RWPE2 (cell line): ENCODE data around the gene TMEM154.

Experiments
- ATAC-seq: fragments of 200-7000 bp; cut with Tn5 transposase; 3 replicates; pipeline ENCODE4 v1.9.1; 2021; ENCODE audit warnings: low read depth
- DNase-seq: peaks from one replicate; pipeline ENCODE4 v3.0.0-alpha.2; 2020; ENCODE audit warnings: low spot score
- H3K27ac ChIP-seq: fragments of 450-650 bp; 2 replicates; pipeline ENCODE4 v1.5.1; 2017; ENCODE audit warnings: mild to moderate bottlenecking; ENCODE audit not compliant: poor library complexity, severe bottlenecking
- H3K27me3 ChIP-seq: fragments of 250-450 bp; sonication (Bioruptor Pico); 2 replicates; pipeline ENCODE4 v1.5.1; 2021; ENCODE audit warnings: mild to moderate bottlenecking, moderate library complexity; ENCODE audit not compliant: insufficient read depth, poor library complexity, severe bottlenecking
- H3K36me3 ChIP-seq: fragments of 250-450 bp; sonication (Bioruptor Pico); 2 replicates; pipeline ENCODE4 v1.5.1; 2020; ENCODE audit warnings: low read depth, mild to moderate bottlenecking, moderate library complexity
- H3K4me1 ChIP-seq: fragments of 250-450 bp; sonication (Bioruptor Pico); 2 replicates; pipeline ENCODE4 v1.5.1; 2021; ENCODE audit warnings: mild to moderate bottlenecking, moderate library complexity; ENCODE audit not compliant: insufficient read depth, poor library complexity, severe bottlenecking
- H3K4me3 ChIP-seq: fragments of 250-450 bp; sonication (Bioruptor Pico); 2 replicates; pipeline ENCODE4 v1.5.1; 2021; ENCODE audit warnings: mild to moderate bottlenecking, moderate library complexity; ENCODE audit not compliant: severe bottlenecking
- H3K9me3 ChIP-seq: fragments of 250-450 bp; sonication (Bioruptor Pico); 2 replicates; pipeline ENCODE4 v1.5.1; 2021; ENCODE audit warnings: mild to moderate bottlenecking, moderate library complexity; ENCODE audit not compliant: severe bottlenecking
- CTCF ChIP-seq: fragments of 450-650 bp; IDR thresholded peaks from one replicate; pipeline ENCODE4 v1.5.1; 2017; ENCODE audit warnings: mild to moderate bottlenecking, moderate library complexity; ENCODE audit not compliant: poor library complexity, severe bottlenecking

The TMEM154 gene

GRCh38 chr4:152699313-152699712, 19.5 kb upstream of the TMEM154 start:
- no peak for DNase-seq
- Histone ChIP-seq H3K4me3 (no peak overlapping the region), H3K4me1 (peaks cover 17% of the 10 kb centered on the region), H3K27ac (no peak overlapping the region), H3K9me3 (no peaks in the 10 kb centered on the region), H3K36me3 (no peaks in the 10 kb centered on the region), H3K27me3 (no peaks in the 10 kb centered on the region)
- no peak for ATAC-seq
- no peak for TF ChIP-seq CTCF

- TF ChIP-seq CTCF = no peak
- Histone ChIP-seq H3K4me1 (peaks cover 24% of the 10 kb centered on the region), H3K27me3 (no peaks in the 10 kb centered on the region), H3K9me3 (no peaks in the 10 kb centered on the region), H3K27ac (peak overlapping the region; percentile 58), H3K4me3 (no peak overlapping the region), H3K36me3 (no peaks in the 10 kb centered on the region)
- ATAC-seq (no peak), DNase-seq (no peak)
Observed at GRCh38 chr4:152698089-152698499, 18.3 kb upstream of the TMEM154 start.

GRCh38 chr4:152697284-152698088, 17.7 kb upstream of the TMEM154 start:
- no peaks in the 10 kb centered on the region for H3K36me3 ChIP-seq
- no peak for TF ChIP-seq CTCF
- no peaks in the 10 kb centered on the region for H3K9me3 ChIP-seq
- H3K4me1 ChIP-seq = peaks cover 24% of the 10 kb centered on the region
- H3K27ac ChIP-seq = peak overlapping the region; percentile 58
- 0 out of 3 replicates have a peak, but pooled peaks have one; percentile 7 for ATAC-seq
- DNase-seq = no peak
- no peak overlapping the region for H3K4me3 ChIP-seq
- H3K27me3 ChIP-seq = no peaks in the 10 kb centered on the region

- H3K4me1 ChIP-seq = peaks cover 24% of the 10 kb centered on the region
- H3K27me3 ChIP-seq = no peaks in the 10 kb centered on the region
- H3K9me3 ChIP-seq = no peaks in the 10 kb centered on the region
- ATAC-seq (peak; percentile 93), DNase-seq (no peak)
- H3K4me3 ChIP-seq = no peak overlapping the region
- no peak for TF ChIP-seq CTCF
- H3K27ac ChIP-seq = peak overlapping the region; percentile 58
- no peaks in the 10 kb centered on the region for H3K36me3 ChIP-seq
Observed at GRCh38 chr4:152696764-152697261, 17.0 kb upstream of the TMEM154 start.

- H3K27me3 ChIP-seq = no peaks in the 10 kb centered on the region
- no peak for ATAC-seq
- TF ChIP-seq CTCF = no peak
- H3K4me1 ChIP-seq = peaks cover 24% of the 10 kb centered on the region
- H3K9me3 ChIP-seq = no peaks in the 10 kb centered on the region
- DNase-seq = no peak
- H3K36me3 ChIP-seq = no peaks in the 10 kb centered on the region
- H3K4me3 ChIP-seq = no peak overlapping the region
- H3K27ac ChIP-seq = no peak overlapping the region
Observed at GRCh38 chr4:152693871-152694270, 14.1 kb upstream of the TMEM154 start.
